Measurements from ENCODE around the gene ATP8A2. TPM values are rescaled to one million over a fixed set of nuclear protein-coding genes. Genes with fewer than 3 reads are reported as not detected.

The ATP8A2 gene
- polyA plus RNA-seq, 3 donors: not detected

GRCh38 chr13:25657157-25657556, 285.4 kb downstream of the ATP8A2 start:
- no peaks in the 10 kb centered on the region for H3K4me1 ChIP-seq (ENCODE audit: control insufficient read depth in 1 of 2, insufficient read depth in 2 of 2, low read length in 2 of 2)
- H3K79me2 ChIP-seq (ENCODE audit: insufficient read depth, low read length): no peaks in the 10 kb centered on the region
- H3K4me2 ChIP-seq (replicated peaks; ENCODE audit: extremely low read depth, low read length, poor library complexity, severe bottlenecking): no peak overlapping the region
- H2AFZ ChIP-seq (ENCODE audit: insufficient read depth, low read depth, low read length, poor library complexity, severe bottlenecking): no peak overlapping the region
- H3K4me3 ChIP-seq (replicated peaks in 1 of 3; ENCODE audit: low read depth in 2 of 3, low read length in 3 of 3): no peak overlapping the region
- no peaks in the 10 kb centered on the region for H3K36me3 ChIP-seq (replicated peaks in 1 of 2; ENCODE audit: control insufficient read depth in 1 of 2, insufficient read depth in 2 of 2, low read length in 2 of 2)
- no peaks in the 10 kb centered on the region for H3K27me3 ChIP-seq (ENCODE audit: control insufficient read depth in 2 of 2, insufficient read depth in 2 of 2, low read length in 2 of 2)
- 71% methylated on average over 3 of the region's 3 CpGs for WGBS (ENCODE audit: insufficient coverage)
- Mint-ChIP-seq H3K36me3 (no peaks in the 10 kb centered on the region), H3K4me3 (no peak overlapping the region), H3K4me1 (no peaks in the 10 kb centered on the region), H3K27me3 (ENCODE audit: low read depth in 3 of 3) (peaks cover 0 to 1% (median 0%) of the 10 kb centered on the region in 3 donors), H3K9me3 (peaks cover 2 to 13% (median 2%) of the 10 kb centered on the region in 7 donors), H3K27ac (no peak overlapping the region)
- no peaks in the 10 kb centered on the region for H4K20me1 ChIP-seq (ENCODE audit: insufficient read depth, low read length)
- H3K27ac ChIP-seq (ENCODE audit: low read depth in 1 of 2, low read length in 2 of 2): no peak overlapping the region
- no peaks in the 10 kb centered on the region for H3K9me3 ChIP-seq (replicated peaks in 1 of 2; ENCODE audit: control insufficient read depth in 1 of 2, insufficient read depth in 1 of 2, low read length in 2 of 2)
- intact Hi-C loops (cut with micrococcal nuclease): no loop called here
- no peak for TF ChIP-seq CTCF (IDR thresholded peaks at IDR 0.05)
- no peak overlapping the region for H3K9ac ChIP-seq (ENCODE audit: insufficient read depth, low read length, poor library complexity, severe bottlenecking)
- DNase-seq: no peak

- no peaks in the 10 kb centered on the region for H3K4me1 ChIP-seq (ENCODE audit: control insufficient read depth in 1 of 2, insufficient read depth in 2 of 2, low read length in 2 of 2)
- no peaks in the 10 kb centered on the region for H3K27me3 ChIP-seq (ENCODE audit: control insufficient read depth in 2 of 2, insufficient read depth in 2 of 2, low read length in 2 of 2)
- no peak overlapping the region for H3K4me2 ChIP-seq (replicated peaks; ENCODE audit: extremely low read depth, low read length, poor library complexity, severe bottlenecking)
- no peak for TF ChIP-seq CTCF (IDR thresholded peaks at IDR 0.05)
- Mint-ChIP-seq H3K36me3 (no peaks in the 10 kb centered on the region), H3K27ac (no peak overlapping the region), H3K4me3 (no peak overlapping the region), H3K9me3 (peaks cover 0 to 11% (median 2%) of the 10 kb centered on the region in 7 donors), H3K27me3 (ENCODE audit: low read depth in 3 of 3) (peaks cover 0 to 3% (median 0%) of the 10 kb centered on the region in 3 donors), H3K4me1 (no peaks in the 10 kb centered on the region)
- no peak overlapping the region for H2AFZ ChIP-seq (ENCODE audit: insufficient read depth, low read depth, low read length, poor library complexity, severe bottlenecking)
- intact Hi-C loops (cut with micrococcal nuclease): no loop called here
- H3K79me2 ChIP-seq (ENCODE audit: insufficient read depth, low read length): no peaks in the 10 kb centered on the region
- H3K9me3 ChIP-seq (replicated peaks in 1 of 2; ENCODE audit: control insufficient read depth in 1 of 2, insufficient read depth in 1 of 2, low read length in 2 of 2): no peaks in the 10 kb centered on the region
- H3K9ac ChIP-seq (ENCODE audit: insufficient read depth, low read length, poor library complexity, severe bottlenecking): no peak overlapping the region
- DNase-seq: no peak
- WGBS (ENCODE audit: insufficient coverage): 89% methylated on average over 11 of the region's 14 CpGs
- no peak overlapping the region for H3K4me3 ChIP-seq (replicated peaks in 1 of 3; ENCODE audit: low read depth in 2 of 3, low read length in 3 of 3)
- H3K36me3 ChIP-seq (replicated peaks in 1 of 2; ENCODE audit: control insufficient read depth in 1 of 2, insufficient read depth in 2 of 2, low read length in 2 of 2): no peaks in the 10 kb centered on the region
- no peak overlapping the region for H3K27ac ChIP-seq (ENCODE audit: low read depth in 1 of 2, low read length in 2 of 2)
- no peaks in the 10 kb centered on the region for H4K20me1 ChIP-seq (ENCODE audit: insufficient read depth, low read length)
These were observed 287.5 kb downstream of the ATP8A2 start for GRCh38 chr13:25659091-25659795.

All from CD14-positive monocyte (primary cell).